HG03565 (cell line): ENCODE results near the gene CTH.
"Not testable (repeated sequence)": the region's sequence is repeated elsewhere in the genome, so short reads cannot be mapped to it uniquely, and the experiment has no call there.

Experiments used
- ATAC-seq: cut with Tn5 transposase; IDR thresholded peaks from one replicate; pipeline ENCODE4 v1.9.1; 2021; ENCODE audit warnings: mild to moderate bottlenecking, moderate library complexity; ENCODE audit not compliant: unreplicated experiment

Gene CTH

DNA sequence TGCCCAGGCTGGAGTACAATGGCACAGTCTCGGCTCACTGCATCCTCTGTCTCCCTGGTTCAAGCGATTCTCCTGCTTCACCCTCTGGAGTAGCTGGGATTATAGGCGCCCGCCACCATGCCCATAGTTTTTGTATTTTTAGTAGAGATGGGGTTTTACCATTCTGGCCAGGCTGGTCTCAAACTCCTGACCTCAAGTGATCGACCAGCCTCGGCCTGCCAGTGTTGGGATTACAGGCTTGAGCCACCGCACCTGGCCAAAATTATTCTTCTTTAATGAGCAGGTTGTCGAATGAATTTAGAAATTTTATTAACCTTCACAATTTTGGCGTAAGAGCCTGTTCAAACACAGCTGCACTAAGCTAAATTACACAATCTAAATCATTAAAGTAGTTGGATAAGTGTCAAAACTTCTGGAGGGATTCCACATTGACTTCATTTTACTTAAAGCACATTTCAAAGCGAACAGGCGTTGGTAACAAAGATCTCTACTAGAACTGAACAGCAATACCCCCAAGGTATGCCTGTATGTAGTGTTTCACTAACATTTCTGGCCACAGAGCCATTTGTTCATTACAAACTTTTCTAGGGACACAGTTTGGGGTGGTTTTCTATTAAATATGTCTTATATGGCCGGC is 5.2 kb upstream of the CTH start:
- no peak for ATAC-seq

DNA sequence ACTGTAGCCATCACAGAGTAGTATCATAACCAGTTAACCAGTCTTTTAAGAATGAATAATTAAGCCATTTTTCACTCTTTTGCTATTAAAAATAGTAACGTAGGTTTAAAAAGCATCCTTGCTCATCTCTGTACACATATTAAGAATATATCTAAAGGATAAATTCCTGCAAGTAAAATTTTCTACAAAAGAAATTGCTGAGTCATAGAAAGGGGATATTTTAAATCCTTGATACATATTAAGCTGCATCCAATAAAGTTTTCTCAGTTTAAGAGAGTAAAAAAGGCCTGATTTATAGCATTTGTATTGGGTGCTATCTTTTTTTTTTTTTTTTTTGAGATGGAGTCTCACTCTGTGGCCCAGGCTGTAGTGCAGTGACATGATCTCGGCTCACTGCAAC is 1.9 kb upstream of the CTH start:
- no peak for ATAC-seq

DNA sequence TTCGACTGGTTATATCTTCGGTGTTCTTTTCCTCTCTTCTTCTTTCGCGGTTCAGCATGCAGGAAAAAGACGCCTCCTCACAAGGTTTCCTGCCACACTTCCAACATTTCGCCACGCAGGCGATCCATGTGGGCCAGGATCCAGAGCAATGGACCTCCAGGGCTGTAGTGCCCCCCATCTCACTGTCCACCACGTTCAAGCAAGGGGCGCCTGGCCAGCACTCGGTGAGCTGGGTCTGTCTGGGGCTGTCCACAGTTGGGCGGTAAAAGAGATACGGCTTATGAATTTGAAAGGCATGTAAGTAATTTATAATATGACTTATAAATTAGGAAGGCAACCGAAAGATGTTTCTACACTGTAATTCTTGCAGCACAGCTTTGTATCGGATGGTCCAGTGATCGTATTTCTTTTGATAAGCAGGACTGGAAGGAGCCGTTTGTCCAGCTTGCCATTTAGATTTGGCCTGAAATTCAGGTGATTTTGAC is 334 bp downstream of the CTH start:
- ATAC-seq = no peak

DNA sequence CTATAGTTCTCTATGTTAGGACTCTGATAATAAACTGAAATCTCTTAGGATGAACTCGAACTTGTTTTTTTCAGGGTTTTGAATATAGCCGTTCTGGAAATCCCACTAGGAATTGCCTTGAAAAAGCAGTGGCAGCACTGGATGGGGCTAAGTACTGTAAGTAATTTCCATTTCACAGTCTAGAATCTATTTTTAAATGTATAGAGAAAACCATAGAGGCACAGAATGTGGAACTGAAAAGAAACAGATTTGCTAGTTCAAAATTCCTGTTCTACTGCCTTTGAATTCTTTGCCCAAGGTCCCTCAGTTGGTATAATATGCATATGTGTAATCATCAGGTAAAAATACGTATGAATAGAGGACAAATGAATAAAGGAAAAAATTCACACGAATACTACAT is 4.8 kb downstream of the CTH start:
- ATAC-seq = no peak

DNA sequence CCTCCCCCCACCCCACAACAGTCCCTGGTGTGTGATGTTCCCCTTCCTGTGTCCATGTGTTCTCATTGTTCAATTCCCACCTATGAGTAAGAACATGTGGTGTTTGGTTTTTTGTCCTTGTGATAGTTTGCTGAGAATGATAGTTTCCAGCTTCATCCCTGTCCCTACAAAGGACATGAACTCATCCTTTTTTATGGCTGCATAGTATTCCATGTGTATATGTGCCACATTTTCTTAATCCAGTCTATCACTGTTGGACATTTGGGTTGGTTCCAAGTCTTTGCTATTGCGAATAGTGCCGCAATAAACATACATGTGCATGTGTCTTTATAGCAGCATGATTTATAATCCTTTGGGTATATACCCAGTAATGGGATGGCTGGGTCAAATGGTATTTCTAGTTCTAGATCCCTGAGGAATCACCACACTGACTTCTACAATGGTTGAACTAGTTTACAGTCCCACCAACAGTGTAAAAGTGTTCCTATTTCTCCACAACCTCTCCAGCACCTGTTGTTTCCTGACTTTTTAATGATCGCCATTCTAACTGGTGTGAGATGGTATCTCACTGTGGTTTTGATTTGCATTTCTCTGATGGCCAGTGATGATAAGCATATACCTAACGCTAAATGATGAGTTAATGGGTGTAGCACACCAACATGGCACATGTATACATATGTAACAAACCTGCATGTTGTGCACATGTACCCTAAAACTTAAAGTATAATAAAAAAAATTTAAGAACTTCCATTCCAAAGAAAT is 8.1 kb downstream of the CTH start:
- ATAC-seq = not testable (repeated sequence)

DNA sequence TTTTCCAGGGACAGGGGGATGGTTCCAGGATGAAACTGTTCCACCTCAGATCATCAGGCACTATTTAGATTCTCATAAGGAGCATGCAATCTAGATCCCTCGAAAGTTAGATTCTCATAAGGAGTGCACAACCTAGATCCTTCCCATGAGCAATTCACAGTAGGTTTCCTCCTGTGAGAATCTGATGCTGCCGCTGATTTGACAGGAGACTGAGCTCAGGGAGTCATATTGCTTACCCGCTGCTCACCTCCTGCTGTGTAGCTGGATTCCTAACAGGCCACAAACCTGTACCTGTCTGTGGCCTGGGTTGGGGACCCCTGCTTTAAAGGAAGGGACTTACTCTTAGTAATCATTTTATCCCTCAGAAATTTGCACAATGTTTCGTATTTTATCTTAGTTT is 9.3 kb downstream of the CTH start:
- no peak for ATAC-seq

DNA sequence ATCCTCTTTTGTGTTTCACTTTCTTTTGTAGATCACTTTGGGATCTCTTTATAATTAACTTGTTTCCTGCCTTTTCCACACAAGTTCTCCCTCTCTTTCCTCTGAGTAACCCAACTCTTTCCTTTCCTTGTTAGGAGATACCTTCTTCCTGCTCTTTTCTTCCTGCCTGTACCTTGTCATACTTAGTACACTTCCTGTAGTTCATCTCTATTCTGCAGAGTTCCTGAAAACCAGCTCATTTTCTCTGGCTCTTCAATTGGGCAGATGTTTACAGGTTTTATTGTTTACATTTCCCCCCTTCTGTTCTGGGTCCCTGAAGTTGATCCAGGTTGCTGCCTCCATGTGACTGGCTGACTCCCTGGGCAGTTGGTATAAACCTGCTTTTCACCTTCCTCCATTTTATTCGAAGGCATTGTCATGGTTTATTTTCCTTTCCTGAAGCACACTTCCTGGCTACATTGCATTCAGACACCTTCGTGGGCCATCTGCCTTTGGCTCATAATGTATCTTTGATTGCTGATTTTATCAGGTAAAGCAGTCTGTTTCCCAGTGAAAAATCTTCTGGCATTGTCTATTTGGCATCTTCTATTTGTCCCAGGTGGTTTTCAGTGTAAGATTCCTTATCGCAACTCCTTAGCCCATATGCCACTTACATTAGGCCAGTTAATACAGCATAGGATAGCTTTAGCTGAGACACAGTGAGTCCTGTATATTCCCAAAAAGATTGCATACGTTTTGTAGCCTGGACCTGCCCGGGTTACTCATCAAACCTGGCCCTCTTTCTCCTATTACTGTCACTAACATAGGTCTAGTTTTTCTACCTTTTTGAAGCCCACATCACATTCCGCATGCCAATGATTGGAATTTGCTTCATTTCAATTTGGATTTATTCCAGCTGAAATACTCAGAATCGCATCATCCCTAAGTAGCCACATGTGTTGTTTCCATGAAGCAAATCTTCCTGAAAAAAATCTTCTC is 15.4 kb downstream of the CTH start:
- ATAC-seq = no peak

DNA sequence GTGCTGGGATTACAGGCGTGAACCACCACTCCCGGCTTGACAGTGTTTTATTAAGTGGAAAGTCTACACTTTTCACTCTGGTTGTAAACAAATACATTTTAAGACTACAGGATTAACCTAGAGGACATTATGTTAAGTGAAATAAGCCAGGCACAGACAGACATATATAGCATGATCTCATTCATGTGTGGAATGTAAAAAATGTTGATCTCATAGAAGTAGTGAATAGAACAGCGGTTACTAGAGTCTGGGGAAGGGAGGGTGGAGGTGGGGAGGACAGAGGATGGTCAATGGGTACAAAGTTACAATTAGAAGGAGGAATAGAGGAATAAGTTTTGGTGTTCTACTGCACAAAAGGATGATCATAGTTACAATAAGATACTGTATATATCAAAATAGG is 16.9 kb downstream of the CTH start:
- ATAC-seq = no peak

DNA sequence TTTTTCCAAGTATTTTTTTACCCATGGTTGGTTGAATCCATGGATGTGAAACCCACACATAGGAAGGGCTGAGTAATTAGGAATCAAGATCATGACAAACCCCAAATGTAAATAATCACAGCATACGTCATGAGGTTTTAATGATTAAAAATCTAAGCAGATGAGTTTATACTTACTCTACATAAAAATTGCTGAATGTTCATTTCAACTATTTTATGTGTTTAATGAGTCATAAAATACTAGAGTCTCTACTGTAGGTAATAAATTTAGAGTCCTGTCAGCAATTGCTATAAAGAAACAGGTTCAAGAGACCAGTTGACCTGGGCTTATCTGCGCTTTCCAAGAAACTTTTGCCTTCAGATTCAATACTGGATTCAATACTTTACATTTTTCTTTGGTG is 18.2 kb downstream of the CTH start:
- no peak for ATAC-seq

DNA sequence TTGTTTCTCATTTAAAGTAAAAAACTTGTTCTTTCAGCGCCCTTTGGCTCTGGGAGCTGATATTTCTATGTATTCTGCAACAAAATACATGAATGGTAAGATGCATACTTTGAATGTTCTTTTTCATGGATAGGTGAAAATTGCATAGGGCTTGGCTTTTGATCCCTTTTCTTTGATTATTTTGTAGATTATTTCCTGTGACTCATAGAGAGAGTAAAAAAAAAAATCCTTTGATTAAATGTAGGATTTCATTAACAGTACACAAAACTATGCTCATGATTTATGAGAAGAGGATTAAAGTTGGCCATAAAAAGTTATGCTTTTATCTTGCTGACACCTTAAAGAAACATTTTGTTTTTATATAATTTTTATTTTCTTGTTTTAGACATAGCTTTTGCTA is 18.7 kb downstream of the CTH start:
- ATAC-seq = no peak

DNA sequence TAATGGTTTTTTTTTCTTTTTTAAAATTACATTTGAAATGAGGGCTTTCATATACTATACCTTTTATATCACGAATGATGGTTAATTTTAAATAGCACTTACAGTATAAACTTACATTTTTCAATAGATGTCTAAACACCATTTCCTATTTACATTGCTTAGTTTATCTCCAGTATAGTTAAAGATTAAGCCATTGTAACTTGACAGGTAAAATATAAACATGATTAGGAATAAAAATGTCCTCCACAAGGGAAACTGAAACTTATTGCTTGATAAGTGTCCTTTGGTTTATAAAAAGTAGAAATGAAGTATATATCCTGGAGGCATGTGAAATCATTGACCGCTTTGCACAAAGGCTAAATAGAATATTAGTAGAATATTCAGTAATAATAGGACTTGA is 20.2 kb downstream of the CTH start:
- no peak for ATAC-seq

DNA sequence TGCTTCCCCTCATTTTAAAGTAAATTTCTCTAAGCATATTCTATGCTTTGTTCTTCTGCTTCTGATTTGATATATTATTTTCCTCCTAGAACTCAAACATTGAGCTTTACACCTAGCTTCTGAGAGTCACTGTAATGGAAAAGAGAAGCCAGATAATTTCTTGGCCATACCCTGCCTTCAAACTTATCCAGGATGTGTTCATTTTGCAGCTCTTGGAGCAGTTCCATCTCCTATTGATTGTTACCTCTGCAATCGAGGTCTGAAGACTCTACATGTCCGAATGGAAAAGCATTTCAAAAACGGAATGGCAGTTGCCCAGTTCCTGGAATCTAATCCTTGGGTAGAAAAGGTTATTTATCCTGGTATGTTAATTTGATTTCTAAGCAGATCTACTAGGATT is 20.8 kb downstream of the CTH start:
- no peak for ATAC-seq

DNA sequence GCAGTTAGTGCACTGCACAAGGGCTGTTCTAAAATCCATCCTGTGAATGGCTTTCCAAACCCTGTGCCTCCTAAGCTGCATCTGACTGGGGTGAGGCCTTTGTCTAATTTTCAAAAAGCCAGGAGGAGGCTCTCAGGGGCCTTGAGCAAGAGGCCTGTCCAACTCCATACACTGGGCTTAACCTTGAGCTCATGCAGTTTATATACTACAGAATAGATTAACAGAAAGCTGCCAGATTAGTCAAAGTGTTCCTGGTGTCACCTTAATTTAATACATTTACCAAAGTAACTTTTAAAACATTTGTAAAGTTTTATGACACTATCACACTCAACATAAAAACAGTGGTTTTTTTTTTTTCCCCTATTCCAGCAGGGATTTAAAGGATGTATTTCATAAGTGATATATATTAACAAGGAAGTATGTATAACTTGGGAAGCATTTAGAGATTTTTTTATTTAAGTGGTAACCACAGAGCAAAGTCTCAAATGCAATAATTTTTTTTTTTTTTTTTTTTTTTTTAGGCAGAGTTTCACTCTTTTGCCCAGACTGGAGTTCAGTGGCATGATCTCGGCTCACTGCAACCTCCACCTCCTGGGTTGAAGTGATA is 23.3 kb downstream of the CTH start:
- ATAC-seq = no peak

DNA sequence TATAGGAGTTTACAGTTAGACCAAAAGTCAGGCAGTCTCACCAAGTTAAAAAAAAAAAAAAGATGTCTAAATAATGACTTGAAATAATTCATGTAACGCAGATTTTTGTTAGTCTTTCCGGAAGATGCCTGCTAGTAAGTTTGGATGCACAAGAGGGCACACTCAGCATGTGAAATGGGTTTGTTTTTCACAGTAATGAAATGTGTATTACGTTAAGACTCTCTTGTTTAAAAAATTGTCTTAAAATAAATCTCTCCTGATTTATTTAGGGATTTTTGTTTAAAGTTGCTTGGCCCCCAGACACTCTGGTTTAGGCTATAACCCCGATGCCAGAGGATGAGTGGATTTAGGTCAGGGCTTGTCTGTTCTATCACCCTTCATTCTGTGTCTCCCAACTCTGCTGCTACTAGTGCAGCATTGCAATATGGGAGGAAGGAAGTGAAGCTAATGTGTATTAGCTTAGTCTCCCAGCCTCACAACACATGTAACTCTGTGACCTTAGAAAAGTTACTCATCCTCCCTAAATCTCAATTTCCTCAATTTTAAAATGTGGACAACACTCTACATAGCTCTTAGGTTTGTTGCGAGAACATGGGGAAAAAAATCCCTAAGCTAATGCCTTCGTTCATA is 25.7 kb downstream of the CTH start:
- ATAC-seq = no peak

DNA sequence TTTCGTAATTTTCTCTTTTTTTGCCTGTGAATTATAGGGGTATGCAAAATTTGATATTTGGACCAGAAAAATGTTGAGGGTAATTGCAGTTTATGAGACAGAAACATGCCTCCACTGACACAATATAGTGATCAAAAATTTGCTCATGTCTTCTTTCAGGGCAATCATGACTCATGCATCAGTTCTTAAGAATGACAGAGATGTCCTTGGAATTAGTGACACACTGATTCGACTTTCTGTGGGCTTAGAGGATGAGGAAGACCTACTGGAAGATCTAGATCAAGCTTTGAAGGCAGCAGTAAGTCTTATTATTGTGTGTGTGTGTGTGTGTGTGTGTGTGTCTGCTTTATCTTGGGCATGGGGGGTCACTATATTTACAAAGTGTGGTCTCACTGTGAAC is 27.5 kb downstream of the CTH start:
- no peak for ATAC-seq

DNA sequence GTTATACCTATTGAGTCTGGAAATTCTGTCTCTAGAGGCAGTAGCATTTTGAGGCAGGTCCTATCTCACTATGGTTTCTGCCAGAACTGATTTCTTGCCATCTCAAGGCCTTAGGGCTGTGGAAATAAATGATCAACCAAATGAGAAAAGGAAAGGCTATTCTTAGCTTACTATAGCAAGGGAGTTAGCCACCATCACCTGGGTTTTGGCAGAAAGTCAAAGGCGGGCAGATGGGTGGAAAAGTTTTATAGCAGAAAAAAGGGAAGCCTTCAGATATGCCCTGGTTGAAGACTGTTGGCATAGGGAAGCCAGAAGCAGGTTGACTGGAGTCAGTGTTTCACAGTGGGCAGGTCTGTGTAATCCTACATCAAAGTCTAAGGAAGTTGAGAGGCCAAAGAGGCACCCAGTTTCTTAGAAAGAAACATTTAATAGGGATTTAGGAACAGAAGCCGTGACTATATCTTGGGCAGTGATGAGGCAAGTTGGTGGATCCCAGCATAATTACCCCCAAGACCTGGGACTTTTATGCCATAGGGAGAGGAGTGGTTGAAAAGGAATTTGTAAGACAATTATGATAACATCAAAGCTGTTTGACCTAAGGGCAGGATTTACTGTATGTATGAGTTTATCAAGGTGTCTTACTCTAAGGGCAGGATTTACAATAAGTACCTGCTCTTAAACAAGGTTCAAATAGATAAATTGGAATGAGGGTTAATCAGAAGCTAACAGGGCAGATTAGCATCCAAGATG is 29.7 kb downstream of the CTH start:
- no peak for ATAC-seq

DNA sequence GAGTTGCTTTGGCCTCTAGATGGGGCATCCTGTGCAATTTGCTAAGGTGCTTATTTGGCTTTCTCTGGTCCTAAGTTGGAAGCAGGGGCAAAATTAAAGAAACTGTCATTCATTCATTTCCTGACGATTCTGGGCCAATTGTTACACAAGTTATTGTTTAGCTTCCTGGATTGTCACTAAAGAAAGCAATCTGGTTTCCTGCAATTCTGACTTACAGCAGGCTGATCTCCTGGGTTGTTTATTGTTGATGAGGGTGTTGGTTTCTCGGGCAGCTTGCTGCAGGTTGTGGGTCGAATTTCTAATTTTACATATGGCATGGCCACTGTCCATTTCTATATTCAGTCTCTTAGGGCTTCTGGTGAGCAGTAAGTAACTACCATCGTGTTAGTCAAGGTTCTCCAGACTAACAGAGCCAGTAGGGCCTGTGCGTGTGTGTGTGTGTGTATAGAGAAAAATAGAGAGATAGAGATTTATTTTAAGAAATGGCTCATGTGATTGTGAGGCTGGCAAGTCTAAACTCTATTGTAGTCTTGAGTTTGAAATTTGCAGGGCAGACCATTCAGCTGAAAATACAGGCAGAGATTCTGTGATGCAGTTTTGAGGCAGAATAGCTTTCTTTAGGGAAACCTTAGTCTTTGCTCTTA is 30.4 kb downstream of the CTH start:
- no peak for ATAC-seq

DNA sequence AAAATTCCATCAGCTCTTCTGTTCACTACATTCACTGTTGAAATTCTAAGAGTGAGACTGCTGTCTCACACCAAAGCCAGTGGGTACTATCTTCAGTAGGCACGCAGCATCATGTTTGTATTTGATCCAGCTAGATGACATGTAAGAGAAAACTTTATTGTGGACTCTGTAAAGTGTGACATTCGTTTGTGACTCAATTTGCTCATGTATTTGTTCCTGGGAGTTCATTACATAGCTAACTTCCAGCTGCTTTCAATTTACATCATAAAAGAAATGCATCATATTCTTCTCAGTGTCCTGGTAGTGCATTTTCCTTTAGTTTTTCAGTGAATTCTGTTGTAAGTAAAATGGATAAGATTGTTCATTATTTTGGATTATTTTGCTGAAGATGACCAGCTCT is 31.4 kb downstream of the CTH start:
- no peak for ATAC-seq

DNA sequence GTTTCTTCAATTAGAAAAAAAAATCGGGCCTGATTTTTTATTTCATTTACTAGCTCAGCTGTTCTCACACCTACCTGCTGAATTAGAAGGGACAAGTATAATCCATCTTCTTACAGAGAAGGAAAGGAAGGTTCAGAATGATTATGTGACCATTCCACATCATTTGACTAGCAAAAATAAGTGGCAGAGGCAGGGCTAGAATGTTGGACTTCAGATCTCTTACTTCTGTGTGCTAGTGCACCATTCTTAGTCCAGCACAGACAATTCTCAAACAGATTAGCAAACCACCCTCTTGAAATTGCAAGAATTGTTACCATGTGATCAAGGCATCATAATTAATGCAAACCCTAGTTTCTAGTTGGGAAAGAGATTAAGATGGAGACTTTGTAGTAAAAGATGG is 32.7 kb downstream of the CTH start:
- no peak for ATAC-seq
